HEK293 (cell line): ENCODE measurements around the gene PAK5.

Experiments used
- CTCF ChIA-PET: fragments of 350-600 bp; formaldehyde crosslinking; extraction: SDS; loops from one replicate; lab custom pipeline; 2021; ENCODE audit warnings: antibody characterized with exemption; lab: Yijun Ruan, JAX
- POLR2A ChIA-PET: fragments of 300-600 bp; formaldehyde crosslinking; extraction: SDS; loops from one replicate; lab custom pipeline; 2020; ENCODE audit warnings: antibody characterized with exemption, inconsistent platforms; lab: Yijun Ruan, JAX
- H3K27ac ChIP-seq: fragments of 200-500 bp; sonication (Bioruptor generic); 2 replicates; pipeline ENCODE4 v1.5.1; 2014; ENCODE audit warnings: low read depth, low read length, control low read depth, inconsistent platforms; ENCODE audit errors: extremely low read depth
- H3K36me3 ChIP-seq, 2 experiments: fragments of 200-500 bp in 1 of 2; sonication (Bioruptor generic) in 1 of 2; 1 replicate in 1 of 2; 2 replicates in 1 of 2; pipeline ENCODE4 v1.5.1; 2014 to 2017; ENCODE audit warnings: inconsistent platforms in 2 of 2, low read length in 2 of 2; ENCODE audit not compliant: control insufficient read depth in 2 of 2, insufficient read depth in 1 of 2
- H3K4me1 ChIP-seq: fragments of 200-500 bp; sonication (Bioruptor generic); 2 replicates; pipeline ENCODE4 v1.5.1; 2014; ENCODE audit warnings: mild to moderate bottlenecking, low read length, inconsistent platforms; ENCODE audit not compliant: control insufficient read depth, insufficient read depth
- H3K4me3 ChIP-seq: 2 replicates; pipeline ENCODE4 v1.5.1; 2011; ENCODE audit warnings: low read depth, mild to moderate bottlenecking, control low read depth, low read length, moderate library complexity
- H3K9me3 ChIP-seq: fragments of 200-500 bp; sonication (Bioruptor generic); 2 replicates; pipeline ENCODE4 v1.5.1; 2014; ENCODE audit warnings: low read depth, low read length, inconsistent platforms; ENCODE audit not compliant: control insufficient read depth, insufficient read depth
- BCL11A ChIP-seq: fragments of 450-650 bp; formaldehyde crosslinking; IDR thresholded peaks from 2 replicates; pipeline ENCODE4 v1.5.1; 2016; ENCODE audit warnings: low read depth, missing biosample characterization, missing genetic modification characterization
- HOXD13 ChIP-seq: sonication (generic); formaldehyde crosslinking; IDR thresholded peaks from 2 replicates; pipeline ENCODE4 v1.8.0; 2022; ENCODE audit warnings: missing genetic modification reagents, borderline replicate concordance
- KLF8 ChIP-seq: fragments of 450-650 bp; formaldehyde crosslinking; IDR thresholded peaks from 2 replicates; pipeline ENCODE4 v1.5.1; 2016; ENCODE audit warnings: missing biosample characterization, missing genetic modification characterization
- RBAK ChIP-seq: fragments of 450-650 bp; formaldehyde crosslinking; IDR thresholded peaks from 2 replicates; pipeline ENCODE4 v1.5.1; 2016; ENCODE audit warnings: missing biosample characterization, missing genetic modification characterization
- SETDB1 ChIP-seq: IDR thresholded peaks from one replicate; pipeline ENCODE4 v1.6.1; 2017; ENCODE audit warnings: mild to moderate bottlenecking, low read length, moderate library complexity, mixed read lengths; ENCODE audit not compliant: insufficient read length
- ZBTB48 ChIP-seq: fragments of 450-650 bp; formaldehyde crosslinking; IDR thresholded peaks from 2 replicates; pipeline ENCODE4 v1.5.1; 2016; ENCODE audit warnings: missing biosample characterization, missing genetic modification characterization
- ZFHX2 ChIP-seq: fragments of 450-650 bp; formaldehyde crosslinking; conservative IDR thresholded peaks from 2 replicates; pipeline ENCODE4 v1.5.1; 2016; ENCODE audit warnings: missing biosample characterization, missing genetic modification characterization
- ZNF146 ChIP-seq: fragments of 450-650 bp; formaldehyde crosslinking; IDR thresholded peaks from 2 replicates; pipeline ENCODE4 v1.5.1; 2016; ENCODE audit warnings: missing biosample characterization, missing genetic modification characterization
- ZNF202 ChIP-seq: fragments of 450-650 bp; formaldehyde crosslinking; IDR thresholded peaks from 2 replicates; pipeline ENCODE4 v1.5.1; 2016; ENCODE audit warnings: missing biosample characterization, missing genetic modification characterization, borderline replicate concordance
- ZNF214 ChIP-seq: fragments of 450-650 bp; formaldehyde crosslinking; IDR thresholded peaks from 2 replicates; pipeline ENCODE4 v1.5.1; 2017; ENCODE audit warnings: missing biosample characterization, mild to moderate bottlenecking, missing genetic modification characterization, borderline replicate concordance
- ZNF302 ChIP-seq: fragments of 450-650 bp; formaldehyde crosslinking; IDR thresholded peaks from 2 replicates; pipeline ENCODE4 v1.5.1; 2016; ENCODE audit warnings: missing biosample characterization, missing genetic modification characterization, low read depth
- ZNF416 ChIP-seq: fragments of 450-650 bp; formaldehyde crosslinking; IDR thresholded peaks from 2 replicates; pipeline ENCODE4 v1.5.1; 2016; ENCODE audit warnings: missing biosample characterization, missing genetic modification characterization
- ZNF501 ChIP-seq: fragments of 450-650 bp; formaldehyde crosslinking; IDR thresholded peaks from 2 replicates; pipeline ENCODE4 v1.5.1; 2016; ENCODE audit warnings: missing biosample characterization, missing genetic modification characterization
- ZNF658 ChIP-seq: fragments of 450-650 bp; formaldehyde crosslinking; IDR thresholded peaks from 2 replicates; pipeline ENCODE4; 2016; ENCODE audit warnings: missing biosample characterization, missing genetic modification characterization
- ZNF837 ChIP-seq: fragments of 450-650 bp; formaldehyde crosslinking; IDR thresholded peaks from 2 replicates; pipeline ENCODE4 v1.5.1; 2016; ENCODE audit warnings: missing biosample characterization, missing genetic modification characterization
- ZNF843 ChIP-seq: fragments of 450-650 bp; formaldehyde crosslinking; IDR thresholded peaks from 2 replicates; pipeline ENCODE4 v1.5.1; 2016; ENCODE audit warnings: missing biosample characterization, missing genetic modification characterization
- TF ChIP-seq, protein P1 (sequence below): IDR thresholded peaks from 2 replicates; pipeline ENCODE4 v1.6.1; 2011; ENCODE audit warnings: mild to moderate bottlenecking, low read depth, low read length, borderline replicate concordance
- TF ChIP-seq, protein P2 (sequence below): fragments of 450-650 bp; formaldehyde crosslinking; IDR thresholded peaks from 2 replicates; pipeline ENCODE4 v1.5.1; 2017; ENCODE audit warnings: missing biosample characterization, missing genetic modification characterization
- TF ChIP-seq, protein P3 (sequence below): fragments of 450-650 bp; formaldehyde crosslinking; IDR thresholded peaks from 2 replicates; pipeline ENCODE4 v1.5.1; 2016; ENCODE audit warnings: missing biosample characterization, missing genetic modification characterization
- TF ChIP-seq, protein P4 (sequence below): fragments of 450-650 bp; formaldehyde crosslinking; IDR thresholded peaks from 2 replicates; pipeline ENCODE4 v1.5.1; 2016; ENCODE audit warnings: missing biosample characterization, missing genetic modification characterization

The PAK5 gene

DNA sequence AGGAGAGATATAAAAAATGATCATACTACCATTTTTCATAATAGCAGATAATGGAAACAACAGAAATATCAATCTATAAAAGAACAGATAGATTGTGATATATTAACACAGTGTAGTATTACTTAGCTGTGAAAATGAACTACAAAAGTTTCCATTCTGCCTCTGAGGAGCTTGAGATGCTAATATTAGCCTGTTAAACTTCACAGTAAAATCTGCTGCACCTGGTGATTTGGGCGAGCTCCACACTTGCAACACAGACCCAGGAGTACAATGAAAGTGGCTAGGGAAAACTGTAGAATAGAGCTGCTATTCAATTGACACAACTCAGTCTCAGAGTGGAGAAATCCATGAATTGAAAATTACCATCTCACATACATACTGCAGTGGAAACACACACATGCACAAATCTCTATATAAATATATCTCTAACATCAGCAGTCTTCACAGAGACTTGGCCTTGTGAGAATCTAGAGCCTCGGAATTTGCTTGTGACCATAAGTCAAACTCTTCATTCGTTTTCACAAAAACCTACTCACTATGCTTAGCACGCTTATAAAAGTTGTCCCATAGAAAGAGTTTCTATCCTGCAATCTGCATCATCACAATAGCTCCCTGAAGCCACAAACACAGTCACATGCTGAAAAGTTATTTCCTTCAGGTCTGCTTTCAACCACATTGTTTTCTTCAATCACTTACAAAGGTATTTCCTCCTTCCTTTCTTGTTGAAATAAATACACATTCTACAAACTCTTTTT, 133.0 kb downstream of the PAK5 start:
- Histone ChIP-seq H3K4me3 (no peak overlapping the region), H3K9me3 (no peaks in the 10 kb centered on the region), H3K27ac (no peak overlapping the region), H3K4me1 (no peaks in the 10 kb centered on the region), H3K36me3 (no peaks in the 10 kb centered on the region)
- POLR2A ChIA-PET: no interaction called here
- TF ChIP-seq ZNF843 (tag by site-specific recombination) (no peak), ZFHX2 (no peak), SETDB1 (no peak), BCL11A (no peak), ZNF501 (no peak), KLF8 (tag by site-specific recombination) (no peak), RBAK (no peak), ZNF658 (tag by site-specific recombination) (no peak)
- TF ChIP-seq, protein P1, sequence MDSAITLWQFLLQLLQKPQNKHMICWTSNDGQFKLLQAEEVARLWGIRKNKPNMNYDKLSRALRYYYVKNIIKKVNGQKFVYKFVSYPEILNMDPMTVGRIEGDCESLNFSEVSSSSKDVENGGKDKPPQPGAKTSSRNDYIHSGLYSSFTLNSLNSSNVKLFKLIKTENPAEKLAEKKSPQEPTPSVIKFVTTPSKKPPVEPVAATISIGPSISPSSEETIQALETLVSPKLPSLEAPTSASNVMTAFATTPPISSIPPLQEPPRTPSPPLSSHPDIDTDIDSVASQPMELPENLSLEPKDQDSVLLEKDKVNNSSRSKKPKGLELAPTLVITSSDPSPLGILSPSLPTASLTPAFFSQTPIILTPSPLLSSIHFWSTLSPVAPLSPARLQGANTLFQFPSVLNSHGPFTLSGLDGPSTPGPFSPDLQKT: no peak
- TF ChIP-seq, protein P2, sequence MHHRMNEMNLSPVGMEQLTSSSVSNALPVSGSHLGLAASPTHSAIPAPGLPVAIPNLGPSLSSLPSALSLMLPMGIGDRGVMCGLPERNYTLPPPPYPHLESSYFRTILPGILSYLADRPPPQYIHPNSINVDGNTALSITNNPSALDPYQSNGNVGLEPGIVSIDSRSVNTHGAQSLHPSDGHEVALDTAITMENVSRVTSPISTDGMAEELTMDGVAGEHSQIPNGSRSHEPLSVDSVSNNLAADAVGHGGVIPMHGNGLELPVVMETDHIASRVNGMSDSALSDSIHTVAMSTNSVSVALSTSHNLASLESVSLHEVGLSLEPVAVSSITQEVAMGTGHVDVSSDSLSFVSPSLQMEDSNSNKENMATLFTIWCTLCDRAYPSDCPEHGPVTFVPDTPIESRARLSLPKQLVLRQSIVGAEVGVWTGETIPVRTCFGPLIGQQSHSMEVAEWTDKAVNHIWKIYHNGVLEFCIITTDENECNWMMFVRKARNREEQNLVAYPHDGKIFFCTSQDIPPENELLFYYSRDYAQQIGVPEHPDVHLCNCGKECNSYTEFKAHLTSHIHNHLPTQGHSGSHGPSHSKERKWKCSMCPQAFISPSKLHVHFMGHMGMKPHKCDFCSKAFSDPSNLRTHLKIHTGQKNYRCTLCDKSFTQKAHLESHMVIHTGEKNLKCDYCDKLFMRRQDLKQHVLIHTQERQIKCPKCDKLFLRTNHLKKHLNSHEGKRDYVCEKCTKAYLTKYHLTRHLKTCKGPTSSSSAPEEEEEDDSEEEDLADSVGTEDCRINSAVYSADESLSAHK (tag by site-specific recombination): no peak
- TF ChIP-seq, protein P3, sequence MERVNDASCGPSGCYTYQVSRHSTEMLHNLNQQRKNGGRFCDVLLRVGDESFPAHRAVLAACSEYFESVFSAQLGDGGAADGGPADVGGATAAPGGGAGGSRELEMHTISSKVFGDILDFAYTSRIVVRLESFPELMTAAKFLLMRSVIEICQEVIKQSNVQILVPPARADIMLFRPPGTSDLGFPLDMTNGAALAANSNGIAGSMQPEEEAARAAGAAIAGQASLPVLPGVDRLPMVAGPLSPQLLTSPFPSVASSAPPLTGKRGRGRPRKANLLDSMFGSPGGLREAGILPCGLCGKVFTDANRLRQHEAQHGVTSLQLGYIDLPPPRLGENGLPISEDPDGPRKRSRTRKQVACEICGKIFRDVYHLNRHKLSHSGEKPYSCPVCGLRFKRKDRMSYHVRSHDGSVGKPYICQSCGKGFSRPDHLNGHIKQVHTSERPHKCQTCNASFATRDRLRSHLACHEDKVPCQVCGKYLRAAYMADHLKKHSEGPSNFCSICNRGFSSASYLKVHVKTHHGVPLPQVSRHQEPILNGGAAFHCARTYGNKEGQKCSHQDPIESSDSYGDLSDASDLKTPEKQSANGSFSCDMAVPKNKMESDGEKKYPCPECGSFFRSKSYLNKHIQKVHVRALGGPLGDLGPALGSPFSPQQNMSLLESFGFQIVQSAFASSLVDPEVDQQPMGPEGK (tag by site-specific recombination): no peak
- CTCF ChIA-PET: interaction anchor here (0.7 kb wide), 1 partner anchor 294 kb away, joined by 3 read pairs; no protein-coding TSS in a partner anchor

DNA sequence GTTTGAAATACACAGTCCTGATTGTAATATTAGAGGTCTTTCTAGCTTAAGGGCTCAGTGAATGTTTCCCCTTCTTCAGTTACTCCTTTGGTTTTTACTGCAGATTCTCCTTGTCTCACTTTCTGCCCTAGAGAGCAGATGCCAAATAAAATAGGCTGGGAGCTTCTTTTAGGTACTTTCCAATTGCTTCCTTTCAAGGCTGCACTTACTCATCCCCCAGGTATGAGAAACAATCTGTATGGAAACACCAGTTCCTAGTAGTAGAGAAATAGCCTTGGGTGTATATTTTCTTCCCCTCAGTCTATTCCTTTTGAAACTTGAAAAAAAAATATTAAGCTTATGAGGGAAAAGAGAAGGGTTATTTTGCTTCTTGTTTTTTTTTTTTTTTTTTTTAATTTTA, 139.7 kb downstream of the PAK5 start:
- H3K4me3 ChIP-seq: no peak overlapping the region

DNA sequence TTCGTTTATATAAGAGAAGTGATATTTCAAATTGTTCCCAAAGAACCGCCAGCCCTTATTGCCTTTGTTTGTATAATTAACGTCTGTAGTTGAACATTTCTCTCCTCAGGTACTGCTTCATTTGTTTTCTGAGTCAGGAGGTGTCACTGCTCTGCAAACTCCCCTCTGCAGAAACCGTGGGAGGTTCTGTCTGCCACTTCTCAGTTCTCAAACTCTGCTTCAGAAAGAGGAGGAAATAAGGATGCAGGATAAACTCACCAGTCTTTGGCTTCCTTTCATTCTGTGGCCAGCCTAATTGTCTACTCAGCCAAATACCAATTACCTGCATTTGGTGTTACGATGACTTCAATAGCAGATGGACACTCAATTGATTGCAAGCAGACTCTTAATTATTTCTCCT, 149.8 kb downstream of the PAK5 start:
- CTCF ChIA-PET: no interaction called here
- no peaks in the 10 kb centered on the region for H3K9me3 ChIP-seq
- no peaks in the 10 kb centered on the region for H3K36me3 ChIP-seq
- TF ChIP-seq, protein P4, sequence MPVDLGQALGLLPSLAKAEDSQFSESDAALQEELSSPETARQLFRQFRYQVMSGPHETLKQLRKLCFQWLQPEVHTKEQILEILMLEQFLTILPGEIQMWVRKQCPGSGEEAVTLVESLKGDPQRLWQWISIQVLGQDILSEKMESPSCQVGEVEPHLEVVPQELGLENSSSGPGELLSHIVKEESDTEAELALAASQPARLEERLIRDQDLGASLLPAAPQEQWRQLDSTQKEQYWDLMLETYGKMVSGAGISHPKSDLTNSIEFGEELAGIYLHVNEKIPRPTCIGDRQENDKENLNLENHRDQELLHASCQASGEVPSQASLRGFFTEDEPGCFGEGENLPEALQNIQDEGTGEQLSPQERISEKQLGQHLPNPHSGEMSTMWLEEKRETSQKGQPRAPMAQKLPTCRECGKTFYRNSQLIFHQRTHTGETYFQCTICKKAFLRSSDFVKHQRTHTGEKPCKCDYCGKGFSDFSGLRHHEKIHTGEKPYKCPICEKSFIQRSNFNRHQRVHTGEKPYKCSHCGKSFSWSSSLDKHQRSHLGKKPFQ (tag by site-specific recombination): no peak
- TF ChIP-seq KLF8 (tag by site-specific recombination) (no peak), ZNF837 (tag by site-specific recombination) (no peak)
- TF ChIP-seq, all 188 proteins: peak for 0
- POLR2A ChIA-PET: no interaction called here
- no peak overlapping the region for H3K27ac ChIP-seq
- H3K4me1 ChIP-seq: no peaks in the 10 kb centered on the region
- no peak overlapping the region for H3K4me3 ChIP-seq

More for the DNA sequence above, 139.7 kb downstream of the PAK5 start:
- no peak overlapping the region for H3K27ac ChIP-seq
- CTCF ChIA-PET: interaction anchor here (0.6 kb wide), 1 partner anchor 1653 kb away, joined by 3 read pairs; no protein-coding TSS in a partner anchor
- no peaks in the 10 kb centered on the region for H3K36me3 ChIP-seq
- TF ChIP-seq ZNF146 (tag by site-specific recombination): no peak
- TF ChIP-seq ZNF302 (tag by site-specific recombination): no peak
- TF ChIP-seq ZBTB48 (tag by site-specific recombination): no peak
- TF ChIP-seq ZNF214 (tag by site-specific recombination): no peak
- no peak for TF ChIP-seq HOXD13
- no peak for TF ChIP-seq ZNF416 (tag by site-specific recombination)
- no peak for TF ChIP-seq ZNF202
- TF ChIP-seq, all 188 proteins: peak for 0
- no peaks in the 10 kb centered on the region for H3K9me3 ChIP-seq
- H3K4me1 ChIP-seq: no peaks in the 10 kb centered on the region
- POLR2A ChIA-PET: no interaction called here
